ENCODE data around the gene VWA8. TPM values are rescaled to one million over a fixed set of nuclear protein-coding genes. Genes with fewer than 3 reads are reported as not detected.
"Not testable (repeated sequence)": the region's sequence is repeated elsewhere in the genome, so short reads cannot be mapped to it uniquely, and the experiment has no call there.

VWA8 gene
- total and polyA plus RNA-seq, 4 donors, result 7.1 to 50.3 (median 12.4) TPM

DNA sequence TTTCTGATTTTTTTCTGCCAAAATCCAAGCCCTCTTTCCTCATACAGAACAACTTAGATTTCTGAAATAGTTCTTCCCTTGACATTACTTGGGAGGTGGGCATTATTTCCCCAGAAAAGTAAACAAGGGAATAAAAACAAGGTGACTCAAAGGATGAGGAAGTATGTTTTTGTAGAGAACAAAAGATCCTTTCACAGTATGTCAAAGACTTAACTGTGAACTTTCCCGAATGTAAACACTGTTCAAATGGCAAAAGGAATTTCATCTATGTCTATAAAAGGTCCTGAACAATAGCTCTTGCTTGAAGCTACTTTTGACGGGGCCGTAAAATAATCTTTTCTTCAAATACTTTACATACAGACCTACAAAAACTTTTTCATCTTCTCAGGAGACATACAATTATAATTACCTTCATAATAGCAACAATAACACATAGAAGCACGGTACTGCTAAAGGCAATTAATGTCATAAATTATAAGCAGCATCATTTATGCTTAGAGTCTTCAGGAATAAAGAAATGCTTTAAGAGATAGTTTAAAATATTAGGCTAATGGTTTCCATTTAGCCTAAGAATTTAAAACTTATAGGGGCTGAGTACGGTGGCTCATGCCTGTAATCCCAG, 312.5 kb downstream of the VWA8 start:
- TF ChIP-seq MAX (IDR thresholded peaks at IDR 0.05) (no peak), NR2F2 (IDR thresholded peaks at IDR 0.05) (no peak), JUND (IDR thresholded peaks at IDR 0.05) (no peak)
- H3K27ac ChIP-seq (ENCODE audit: low read depth in 1 of 2, low read length in 2 of 2), result no peak overlapping the region
- WGBS, result 82% methylated on average over 5 of the region's 5 CpGs
- no peak overlapping the region for H3K9ac ChIP-seq (ENCODE audit: low read depth in 1 of 2, low read length in 2 of 2)
- H3K27me3 ChIP-seq (ENCODE audit: control insufficient read depth in 4 of 4, insufficient read depth in 4 of 4, low read length in 3 of 4), result no peaks in the 10 kb centered on the region
- H3K36me3 ChIP-seq (ENCODE audit: control insufficient read depth in 4 of 4, insufficient read depth in 3 of 4, low read depth in 1 of 4, low read length in 3 of 4), result no peaks in the 10 kb centered on the region
- no peak overlapping the region for H3K4me3 ChIP-seq (ENCODE audit: low read depth in 1 of 3, low read length in 3 of 3)
- H3K9me3 ChIP-seq (ENCODE audit: control insufficient read depth in 4 of 4, low read length in 3 of 4), result no peaks in the 10 kb centered on the region
- DNase-seq (ENCODE audit: low spot score), result no peak
- H3K4me1 ChIP-seq (ENCODE audit: control insufficient read depth in 4 of 4, insufficient read depth in 4 of 4, low read length in 3 of 4), result peaks cover 0 to 8% (median 3%) of the 10 kb centered on the region in 4 donors

DNA sequence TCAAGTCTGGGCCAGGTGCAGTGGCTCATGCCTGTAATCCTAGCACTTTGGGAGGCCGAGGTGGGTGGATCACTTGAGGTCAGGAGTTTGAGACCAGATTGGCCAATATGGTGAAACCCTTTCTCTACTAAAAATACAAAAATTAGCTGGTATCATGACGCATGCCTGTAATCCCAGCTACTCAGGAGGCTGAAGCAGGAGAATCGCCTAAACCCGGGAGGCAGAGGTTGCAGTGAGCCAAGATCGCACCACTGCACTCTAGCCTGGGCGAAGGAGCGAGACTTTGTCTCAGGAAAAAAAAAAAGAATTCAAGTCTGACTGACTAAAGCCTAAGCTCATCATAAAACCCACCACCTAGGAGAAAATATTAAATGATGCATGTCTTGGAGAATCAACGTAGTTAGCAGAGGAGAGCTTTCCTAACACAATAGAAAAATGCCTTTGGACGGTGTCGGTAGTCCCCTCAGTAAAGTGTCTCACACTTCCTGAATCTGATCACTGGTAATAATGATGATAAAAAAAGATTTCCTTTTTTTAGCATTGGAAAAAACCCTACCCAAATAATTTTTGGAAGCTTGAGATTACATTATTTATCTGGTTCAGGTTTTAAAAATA, 313.1 kb downstream of the VWA8 start:
- H3K4me1 ChIP-seq (ENCODE audit: control insufficient read depth in 4 of 4, insufficient read depth in 4 of 4, low read length in 3 of 4); H3K9me3 ChIP-seq (ENCODE audit: control insufficient read depth in 4 of 4, low read length in 3 of 4); H3K36me3 ChIP-seq (ENCODE audit: control insufficient read depth in 4 of 4, insufficient read depth in 3 of 4, low read depth in 1 of 4, low read length in 3 of 4); H3K27me3 ChIP-seq (ENCODE audit: control insufficient read depth in 4 of 4, insufficient read depth in 4 of 4, low read length in 3 of 4); DNase-seq (ENCODE audit: low spot score); H3K9ac ChIP-seq (ENCODE audit: low read depth in 1 of 2, low read length in 2 of 2); H3K4me3 ChIP-seq (ENCODE audit: low read depth in 1 of 3, low read length in 3 of 3): not testable (repeated sequence)
- peak overlapping the region in 1 of 2 donors; percentile 10 for H3K27ac ChIP-seq (ENCODE audit: low read depth in 1 of 2, low read length in 2 of 2)
- whole genome bisulfite sequencing, result 92% methylated on average over 10 of the region's 10 CpGs

DNA sequence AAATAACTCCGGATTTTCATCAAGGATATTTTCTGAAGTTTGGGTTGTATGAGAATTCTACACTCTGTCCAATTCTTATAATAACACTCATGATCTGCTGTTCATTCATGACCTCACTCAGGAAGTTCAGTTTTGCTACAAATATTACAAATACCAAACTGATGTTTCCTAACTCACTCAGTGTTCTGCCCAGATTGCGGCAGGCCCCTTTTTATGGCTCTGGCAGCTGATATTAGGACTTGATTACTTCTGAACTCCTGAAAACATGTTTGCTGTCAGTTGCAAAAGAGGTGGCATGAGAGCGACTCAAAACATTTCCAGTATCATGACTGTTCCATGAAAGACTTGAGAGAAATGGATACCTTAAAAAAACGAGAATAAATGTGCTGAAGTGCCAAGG, 315.6 kb downstream of the VWA8 start:
- no peak overlapping the region for H3K4me3 ChIP-seq (ENCODE audit: low read depth in 1 of 3, low read length in 3 of 3)
- H3K9ac ChIP-seq (ENCODE audit: low read depth in 1 of 2, low read length in 2 of 2), result peak overlapping the region in 1 of 2 donors; percentile 36
- no peaks in the 10 kb centered on the region for H3K36me3 ChIP-seq (ENCODE audit: control insufficient read depth in 4 of 4, insufficient read depth in 3 of 4, low read depth in 1 of 4, low read length in 3 of 4)
- H3K27ac ChIP-seq (ENCODE audit: low read depth in 1 of 2, low read length in 2 of 2), result peak overlapping the region; percentile 56 to 82
- DNase-seq (ENCODE audit: low spot score), result no peak
- peaks cover 0 to 13% (median 8%) of the 10 kb centered on the region in 4 donors for H3K4me1 ChIP-seq (ENCODE audit: control insufficient read depth in 4 of 4, insufficient read depth in 4 of 4, low read length in 3 of 4)
- WGBS, result 31% methylated on average over 4 of the region's 4 CpGs
- no peaks in the 10 kb centered on the region for H3K27me3 ChIP-seq (ENCODE audit: control insufficient read depth in 4 of 4, insufficient read depth in 4 of 4, low read length in 3 of 4)
- no peaks in the 10 kb centered on the region for H3K9me3 ChIP-seq (ENCODE audit: control insufficient read depth in 4 of 4, low read length in 3 of 4)
- TF ChIP-seq RAD21 (IDR thresholded peaks at IDR 0.05) (peak; percentile 48 to 63), CTCF (IDR thresholded peaks at IDR 0.05; ENCODE audit: low read depth, low read length, missing input control) (no peak), FOXA2 (IDR thresholded peaks at IDR 0.05) (no peak), SP1 (IDR thresholded peaks at IDR 0.05) (peak; percentile 80), JUND (IDR thresholded peaks at IDR 0.05) (peak; percentile 75 to 80), HNF4A (conservative IDR thresholded peaks at IDR 0.05) (peak; percentile 64 to 79), YY1 (IDR thresholded peaks at IDR 0.05) (peak; percentile 91), EGR1 (IDR thresholded peaks at IDR 0.05; ENCODE audit: low read depth in 2 of 2) (peak in 1 of 2 donors; percentile 11), TAF1 (conservative IDR thresholded peaks at IDR 0.05) (no peak), HNF4G (IDR thresholded peaks at IDR 0.05) (no peak), GABPA (IDR thresholded peaks at IDR 0.05 in 1 of 2, conservative IDR thresholded peaks at IDR 0.05 in 1 of 2) (peak in 1 of 2 donors; percentile 34), NR2F2 (IDR thresholded peaks at IDR 0.05) (peak; percentile 60), MAX (IDR thresholded peaks at IDR 0.05) (peak; percentile 65), REST (IDR thresholded peaks at IDR 0.05) (peak; percentile 62), RXRA (IDR thresholded peaks at IDR 0.05) (peak; percentile 68 to 85), FOXA1 (IDR thresholded peaks at IDR 0.05) (peak; percentile 14)
- TF ChIP-seq, protein P1, sequence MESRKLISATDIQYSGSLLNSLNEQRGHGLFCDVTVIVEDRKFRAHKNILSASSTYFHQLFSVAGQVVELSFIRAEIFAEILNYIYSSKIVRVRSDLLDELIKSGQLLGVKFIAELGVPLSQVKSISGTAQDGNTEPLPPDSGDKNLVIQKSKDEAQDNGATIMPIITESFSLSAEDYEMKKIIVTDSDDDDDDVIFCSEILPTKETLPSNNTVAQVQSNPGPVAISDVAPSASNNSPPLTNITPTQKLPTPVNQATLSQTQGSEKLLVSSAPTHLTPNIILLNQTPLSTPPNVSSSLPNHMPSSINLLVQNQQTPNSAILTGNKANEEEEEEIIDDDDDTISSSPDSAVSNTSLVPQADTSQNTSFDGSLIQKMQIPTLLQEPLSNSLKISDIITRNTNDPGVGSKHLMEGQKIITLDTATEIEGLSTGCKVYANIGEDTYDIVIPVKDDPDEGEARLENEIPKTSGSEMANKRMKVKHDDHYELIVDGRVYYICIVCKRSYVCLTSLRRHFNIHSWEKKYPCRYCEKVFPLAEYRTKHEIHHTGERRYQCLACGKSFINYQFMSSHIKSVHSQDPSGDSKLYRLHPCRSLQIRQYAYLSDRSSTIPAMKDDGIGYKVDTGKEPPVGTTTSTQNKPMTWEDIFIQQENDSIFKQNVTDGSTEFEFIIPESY (IDR thresholded peaks at IDR 0.05), result peak; percentile 81
- TF ChIP-seq, protein P2, sequence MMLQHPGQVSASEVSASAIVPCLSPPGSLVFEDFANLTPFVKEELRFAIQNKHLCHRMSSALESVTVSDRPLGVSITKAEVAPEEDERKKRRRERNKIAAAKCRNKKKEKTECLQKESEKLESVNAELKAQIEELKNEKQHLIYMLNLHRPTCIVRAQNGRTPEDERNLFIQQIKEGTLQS (IDR thresholded peaks at IDR 0.05), result peak; percentile 29
